Measurements from ENCODE around the gene DGKA.
"Not testable (repeated sequence)": the region's sequence is repeated elsewhere in the genome, so short reads cannot be mapped to it uniquely, and the experiment has no call there.

Gene DGKA

DNA sequence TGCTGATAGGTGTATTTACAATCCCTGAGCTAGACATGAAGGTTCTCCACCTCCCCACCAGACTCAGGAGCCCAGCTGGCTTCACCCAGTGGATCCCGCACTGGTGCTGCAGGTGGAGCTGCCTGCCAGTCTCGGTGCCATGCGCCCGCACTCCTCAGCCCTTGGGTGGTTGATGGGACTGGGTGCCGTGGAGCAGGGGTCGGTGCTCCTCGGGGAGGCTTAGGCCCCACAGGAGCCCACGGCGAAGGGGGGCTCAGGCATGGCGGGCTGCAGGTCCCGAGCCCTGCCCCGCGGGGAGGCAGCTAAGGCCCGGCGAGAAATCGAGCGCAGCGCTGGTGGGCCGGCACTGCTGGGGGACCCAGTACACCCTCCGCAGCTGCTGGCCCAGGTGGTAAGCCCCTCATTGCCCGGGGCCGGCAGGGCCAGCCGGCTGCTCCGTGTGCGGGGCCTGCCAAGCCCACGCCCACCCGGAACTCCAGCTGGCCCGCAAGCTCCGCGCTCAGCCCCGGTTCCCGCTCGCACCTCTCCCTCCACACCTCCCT lies 69.1 kb downstream of the DGKA start:
- not testable (repeated sequence) for DNase-seq

DNA sequence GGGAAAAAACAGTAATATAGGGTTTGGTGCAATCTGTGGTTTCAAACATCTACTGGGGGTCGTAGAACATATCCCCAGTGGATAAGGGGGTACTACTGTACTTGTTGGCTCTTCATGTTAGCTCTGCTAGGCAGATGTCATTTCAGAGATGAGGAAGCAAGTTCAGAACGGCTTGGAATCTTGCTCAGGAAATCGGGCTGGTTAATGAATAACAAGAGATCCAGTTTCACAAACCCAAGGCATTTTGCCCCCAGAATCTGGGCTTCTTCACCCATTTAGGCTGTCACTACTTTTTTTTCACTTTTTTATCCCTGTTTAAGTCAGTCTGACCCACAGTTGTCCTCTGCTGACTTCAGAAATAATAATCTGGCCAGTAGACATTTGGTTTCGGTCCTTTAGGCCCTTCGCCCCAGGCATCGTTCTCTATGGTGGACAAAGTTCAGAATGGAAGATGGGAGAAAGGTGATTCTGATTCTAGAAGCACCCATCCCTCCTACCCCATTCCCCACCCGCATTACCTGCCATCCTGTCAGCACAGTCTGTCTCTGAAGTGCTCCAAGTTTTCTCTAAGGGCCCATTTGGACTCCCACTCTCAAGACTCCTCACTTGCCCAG lies 70.6 kb downstream of the DGKA start:
- DNase-seq: no peak

DNA sequence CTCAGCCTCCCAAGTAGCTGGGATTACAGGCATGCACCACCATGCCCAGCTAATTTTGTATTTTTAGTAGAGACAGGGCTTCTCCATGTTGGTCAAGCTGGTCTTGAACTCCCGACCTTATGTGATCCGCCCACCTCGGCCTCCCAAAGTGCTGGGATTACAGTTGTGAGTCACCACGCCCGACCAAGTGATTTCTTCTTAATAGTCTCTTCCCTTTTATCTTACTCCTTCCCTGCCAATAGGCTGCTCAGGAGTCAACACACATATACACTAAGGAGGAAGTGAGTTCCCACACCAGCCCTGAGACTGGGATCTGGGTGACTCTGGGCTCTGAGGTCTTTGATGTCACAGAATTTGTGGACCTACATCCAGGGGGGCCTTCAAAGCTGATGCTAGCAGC lies 72.4 kb downstream of the DGKA start:
- DNase-seq: not testable (repeated sequence)

Measured in NCI-H1105 treated with DMSO at 0.1 percent for 48 hours (cell line).